Measurements from ENCODE around the gene ITGA11.

DNA sequence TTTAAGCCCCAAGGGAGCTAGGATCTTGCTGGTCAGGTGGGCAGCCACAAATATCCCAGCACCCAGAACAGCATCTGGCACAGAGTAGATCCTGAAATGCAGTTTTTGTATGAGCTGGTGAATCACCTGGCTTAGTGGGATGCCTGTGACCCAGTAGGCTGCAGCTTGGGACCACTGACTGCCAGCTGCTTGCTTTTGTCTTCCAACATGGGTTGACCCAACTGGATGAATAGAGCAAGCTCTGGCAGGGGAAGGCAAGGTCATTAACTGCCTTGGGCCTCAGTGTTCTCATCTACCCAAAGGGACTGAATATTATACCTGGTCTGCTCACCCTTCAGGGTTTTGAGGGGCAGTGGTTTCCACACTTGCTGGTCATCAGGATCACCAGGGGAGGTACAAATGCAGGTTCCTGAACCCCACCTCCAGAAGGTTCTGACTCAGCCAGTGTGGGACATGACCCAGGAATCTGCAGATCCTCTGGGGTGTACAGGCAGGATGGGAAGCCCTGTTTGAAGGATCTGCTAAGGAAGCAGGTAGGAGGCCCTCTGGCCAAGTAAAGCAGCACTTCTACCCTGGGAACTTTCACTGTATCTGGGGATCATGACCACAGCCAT is 55.4 kb downstream of the ITGA11 start:
- TF ChIP-seq, protein P1, sequence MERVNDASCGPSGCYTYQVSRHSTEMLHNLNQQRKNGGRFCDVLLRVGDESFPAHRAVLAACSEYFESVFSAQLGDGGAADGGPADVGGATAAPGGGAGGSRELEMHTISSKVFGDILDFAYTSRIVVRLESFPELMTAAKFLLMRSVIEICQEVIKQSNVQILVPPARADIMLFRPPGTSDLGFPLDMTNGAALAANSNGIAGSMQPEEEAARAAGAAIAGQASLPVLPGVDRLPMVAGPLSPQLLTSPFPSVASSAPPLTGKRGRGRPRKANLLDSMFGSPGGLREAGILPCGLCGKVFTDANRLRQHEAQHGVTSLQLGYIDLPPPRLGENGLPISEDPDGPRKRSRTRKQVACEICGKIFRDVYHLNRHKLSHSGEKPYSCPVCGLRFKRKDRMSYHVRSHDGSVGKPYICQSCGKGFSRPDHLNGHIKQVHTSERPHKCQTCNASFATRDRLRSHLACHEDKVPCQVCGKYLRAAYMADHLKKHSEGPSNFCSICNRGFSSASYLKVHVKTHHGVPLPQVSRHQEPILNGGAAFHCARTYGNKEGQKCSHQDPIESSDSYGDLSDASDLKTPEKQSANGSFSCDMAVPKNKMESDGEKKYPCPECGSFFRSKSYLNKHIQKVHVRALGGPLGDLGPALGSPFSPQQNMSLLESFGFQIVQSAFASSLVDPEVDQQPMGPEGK (CRISPR knock-in tag; IDR thresholded peaks at IDR 0.05; ENCODE audit: borderline replicate concordance): no peak
- no peak for TF ChIP-seq ZFP30 (CRISPR knock-in tag; IDR thresholded peaks at IDR 0.05)
- TF ChIP-seq, protein P2, sequence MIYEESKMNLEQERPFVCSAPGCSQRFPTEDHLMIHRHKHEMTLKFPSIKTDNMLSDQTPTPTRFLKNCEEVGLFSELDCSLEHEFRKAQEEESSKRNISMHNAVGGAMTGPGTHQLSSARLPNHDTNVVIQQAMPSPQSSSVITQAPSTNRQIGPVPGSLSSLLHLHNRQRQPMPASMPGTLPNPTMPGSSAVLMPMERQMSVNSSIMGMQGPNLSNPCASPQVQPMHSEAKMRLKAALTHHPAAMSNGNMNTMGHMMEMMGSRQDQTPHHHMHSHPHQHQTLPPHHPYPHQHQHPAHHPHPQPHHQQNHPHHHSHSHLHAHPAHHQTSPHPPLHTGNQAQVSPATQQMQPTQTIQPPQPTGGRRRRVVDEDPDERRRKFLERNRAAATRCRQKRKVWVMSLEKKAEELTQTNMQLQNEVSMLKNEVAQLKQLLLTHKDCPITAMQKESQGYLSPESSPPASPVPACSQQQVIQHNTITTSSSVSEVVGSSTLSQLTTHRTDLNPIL (CRISPR knock-in tag; IDR thresholded peaks at IDR 0.05; ENCODE audit: low read depth): no peak

Data from SK-N-SH treated with all-trans-retinoic acid at 6 μM for 48 hours (cell line).